GM10847 (cell line): ENCODE data around the gene ZMIZ1.

Experiments
- POLR2A ChIP-seq: IDR thresholded peaks from 2 replicates; pipeline ENCODE4 v1.6.1; 2011; ENCODE audit not compliant: insufficient read length; ENCODE audit errors: extremely low read depth

The ZMIZ1 gene

GRCh38 chr10:79045566-79046175 is 23.1 kb upstream of the ZMIZ1 start:
- TF ChIP-seq POLR2A, result no peak

GRCh38 chr10:79046326-79046725 is 22.4 kb upstream of the ZMIZ1 start:
- no peak for TF ChIP-seq POLR2A

GRCh38 chr10:79046741-79047583 is 21.8 kb upstream of the ZMIZ1 start:
- TF ChIP-seq POLR2A, result no peak

- no peak for TF ChIP-seq POLR2A
Measured at GRCh38 chr10:79047584-79047874, 21.2 kb upstream of the ZMIZ1 start.

GRCh38 chr10:79047875-79048638 is 20.7 kb upstream of the ZMIZ1 start:
- TF ChIP-seq POLR2A, result no peak

GRCh38 chr10:79048639-79049550 is 19.9 kb upstream of the ZMIZ1 start:
- no peak for TF ChIP-seq POLR2A

GRCh38 chr10:79049931-79050895 is 18.6 kb upstream of the ZMIZ1 start:
- no peak for TF ChIP-seq POLR2A

GRCh38 chr10:79050896-79051555 is 17.7 kb upstream of the ZMIZ1 start:
- TF ChIP-seq POLR2A, result no peak

- TF ChIP-seq POLR2A, result no peak
Measured at GRCh38 chr10:79051766-79052165, 17.0 kb upstream of the ZMIZ1 start.

GRCh38 chr10:79052291-79053080 is 16.3 kb upstream of the ZMIZ1 start:
- TF ChIP-seq POLR2A, result no peak

- no peak for TF ChIP-seq POLR2A
Measured at GRCh38 chr10:79053081-79053434, 15.7 kb upstream of the ZMIZ1 start.

- no peak for TF ChIP-seq POLR2A
Measured at GRCh38 chr10:79053481-79054202, 15.1 kb upstream of the ZMIZ1 start.
